Midbrain (tissue), 1 donor: ENCODE results near the gene KCTD6.
"Not testable (repeated sequence)": the region's sequence is repeated elsewhere in the genome, so short reads cannot be mapped to it uniquely, and the experiment has no call there.

Experiments used
- DNase-seq: peaks from one replicate; lab custom pipeline; 2025; lab: John Stamatoyannopoulos, UW

KCTD6 gene

GRCh38 chr3:58524326-58524888, 32.5 kb downstream of the KCTD6 start:
- DNase-seq, result no peak

GRCh38 chr3:58526515-58526957, 34.6 kb downstream of the KCTD6 start:
- DNase-seq, result no peak

- not testable (repeated sequence) for DNase-seq
These were observed 35.5 kb downstream of the KCTD6 start for GRCh38 chr3:58527440-58527839.

- no peak for DNase-seq
These were observed 36.7 kb downstream of the KCTD6 start for GRCh38 chr3:58528629-58529028.

GRCh38 chr3:58529516-58530353, 37.8 kb downstream of the KCTD6 start:
- DNase-seq, result no peak

GRCh38 chr3:58530354-58530865, 38.5 kb downstream of the KCTD6 start:
- no peak for DNase-seq

GRCh38 chr3:58531555-58531954, 39.7 kb downstream of the KCTD6 start:
- no peak for DNase-seq

- DNase-seq, result no peak
These were observed 40.1 kb downstream of the KCTD6 start for GRCh38 chr3:58531956-58532355.

- peak; percentile 78 for DNase-seq
These were observed 40.9 kb downstream of the KCTD6 start for GRCh38 chr3:58532794-58533220.

GRCh38 chr3:58534592-58535494, 42.9 kb downstream of the KCTD6 start:
- DNase-seq, result no peak

- DNase-seq, result no peak
These were observed 43.9 kb downstream of the KCTD6 start for GRCh38 chr3:58535531-58536500.

- no peak for DNase-seq
These were observed 44.9 kb downstream of the KCTD6 start, which contains the start of gene ACOX2 for GRCh38 chr3:58536501-58537411. Gene ACOX2 (minus strand): TSS chr3:58537190. CDS start chr3:58535106, 2,084 bp downstream.

- no peak for DNase-seq
These were observed 45.8 kb downstream of the KCTD6 start for GRCh38 chr3:58537412-58538301.

- DNase-seq, result no peak
These were observed 47.7 kb downstream of the KCTD6 start for GRCh38 chr3:58539626-58540025.

- DNase-seq, result no peak
These were observed 48.4 kb downstream of the KCTD6 start for GRCh38 chr3:58540176-58540858.

GRCh38 chr3:58544541-58544940, 52.6 kb downstream of the KCTD6 start:
- DNase-seq, result no peak

- DNase-seq, result no peak
These were observed 59.8 kb downstream of the KCTD6 start for GRCh38 chr3:58551636-58552180.
